RWPE2 (cell line): ENCODE measurements around the gene DLG4.

Experiments used
- ATAC-seq: fragments of 200-7000 bp; cut with Tn5 transposase; 3 replicates; pipeline ENCODE4 v1.9.1; 2021; ENCODE audit warnings: low read depth
- DNase-seq: peaks from one replicate; pipeline ENCODE4 v3.0.0-alpha.2; 2020; ENCODE audit warnings: low spot score
- H3K27ac ChIP-seq: fragments of 450-650 bp; 2 replicates; pipeline ENCODE4 v1.5.1; 2017; ENCODE audit warnings: mild to moderate bottlenecking; ENCODE audit not compliant: poor library complexity, severe bottlenecking
- H3K27me3 ChIP-seq: fragments of 250-450 bp; sonication (Bioruptor Pico); 2 replicates; pipeline ENCODE4 v1.5.1; 2021; ENCODE audit warnings: mild to moderate bottlenecking, moderate library complexity; ENCODE audit not compliant: insufficient read depth, poor library complexity, severe bottlenecking
- H3K36me3 ChIP-seq: fragments of 250-450 bp; sonication (Bioruptor Pico); 2 replicates; pipeline ENCODE4 v1.5.1; 2020; ENCODE audit warnings: low read depth, mild to moderate bottlenecking, moderate library complexity
- H3K4me1 ChIP-seq: fragments of 250-450 bp; sonication (Bioruptor Pico); 2 replicates; pipeline ENCODE4 v1.5.1; 2021; ENCODE audit warnings: mild to moderate bottlenecking, moderate library complexity; ENCODE audit not compliant: insufficient read depth, poor library complexity, severe bottlenecking
- H3K4me3 ChIP-seq: fragments of 250-450 bp; sonication (Bioruptor Pico); 2 replicates; pipeline ENCODE4 v1.5.1; 2021; ENCODE audit warnings: mild to moderate bottlenecking, moderate library complexity; ENCODE audit not compliant: severe bottlenecking
- H3K9me3 ChIP-seq: fragments of 250-450 bp; sonication (Bioruptor Pico); 2 replicates; pipeline ENCODE4 v1.5.1; 2021; ENCODE audit warnings: mild to moderate bottlenecking, moderate library complexity; ENCODE audit not compliant: severe bottlenecking
- TF ChIP-seq, protein P1 (sequence below): fragments of 450-650 bp; IDR thresholded peaks from one replicate; pipeline ENCODE4 v1.5.1; 2017; ENCODE audit warnings: mild to moderate bottlenecking, moderate library complexity; ENCODE audit not compliant: poor library complexity, severe bottlenecking

The DLG4 gene

DNA sequence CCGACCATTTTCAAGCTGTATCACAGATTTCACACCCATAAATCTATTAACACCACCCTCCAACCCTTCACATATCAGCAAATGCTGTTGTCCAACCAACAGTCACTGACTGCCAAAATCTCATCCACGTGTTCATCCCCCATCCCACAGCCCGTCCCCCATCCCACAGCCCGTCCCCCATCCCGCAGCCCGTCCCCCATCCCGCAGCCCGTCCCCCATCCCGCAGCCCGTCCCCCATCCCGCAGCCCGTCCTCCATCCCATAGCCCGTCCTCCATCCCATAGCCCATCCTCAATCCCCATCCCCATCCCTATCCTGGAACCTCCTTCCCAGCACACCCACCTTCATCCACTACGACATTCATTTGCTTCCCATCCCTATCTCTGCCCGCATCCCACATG is 14.1 kb downstream of the DLG4 start:
- TF ChIP-seq, protein P1, sequence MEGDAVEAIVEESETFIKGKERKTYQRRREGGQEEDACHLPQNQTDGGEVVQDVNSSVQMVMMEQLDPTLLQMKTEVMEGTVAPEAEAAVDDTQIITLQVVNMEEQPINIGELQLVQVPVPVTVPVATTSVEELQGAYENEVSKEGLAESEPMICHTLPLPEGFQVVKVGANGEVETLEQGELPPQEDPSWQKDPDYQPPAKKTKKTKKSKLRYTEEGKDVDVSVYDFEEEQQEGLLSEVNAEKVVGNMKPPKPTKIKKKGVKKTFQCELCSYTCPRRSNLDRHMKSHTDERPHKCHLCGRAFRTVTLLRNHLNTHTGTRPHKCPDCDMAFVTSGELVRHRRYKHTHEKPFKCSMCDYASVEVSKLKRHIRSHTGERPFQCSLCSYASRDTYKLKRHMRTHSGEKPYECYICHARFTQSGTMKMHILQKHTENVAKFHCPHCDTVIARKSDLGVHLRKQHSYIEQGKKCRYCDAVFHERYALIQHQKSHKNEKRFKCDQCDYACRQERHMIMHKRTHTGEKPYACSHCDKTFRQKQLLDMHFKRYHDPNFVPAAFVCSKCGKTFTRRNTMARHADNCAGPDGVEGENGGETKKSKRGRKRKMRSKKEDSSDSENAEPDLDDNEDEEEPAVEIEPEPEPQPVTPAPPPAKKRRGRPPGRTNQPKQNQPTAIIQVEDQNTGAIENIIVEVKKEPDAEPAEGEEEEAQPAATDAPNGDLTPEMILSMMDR = no peak
- Histone ChIP-seq H3K4me1 (no peaks in the 10 kb centered on the region), H3K4me3 (no peak overlapping the region), H3K27ac (no peak overlapping the region), H3K27me3 (no peaks in the 10 kb centered on the region), H3K36me3 (peaks cover 22% of the 10 kb centered on the region), H3K9me3 (no peaks in the 10 kb centered on the region)
- DNase-seq = no peak
- no peak for ATAC-seq

GRCh38 chr17:7204828-7205461 is 14.7 kb downstream of the DLG4 start:
- Histone ChIP-seq H3K9me3 (no peaks in the 10 kb centered on the region), H3K4me1 (no peaks in the 10 kb centered on the region), H3K4me3 (peak overlapping the region; percentile 11), H3K27ac (no peak overlapping the region), H3K27me3 (no peaks in the 10 kb centered on the region), H3K36me3 (peaks cover 22% of the 10 kb centered on the region)
- ATAC-seq (peak; percentile 25; the same call in 1 of the 3 replicates), DNase-seq (no peak)
- TF ChIP-seq, protein P1 = no peak

DNA sequence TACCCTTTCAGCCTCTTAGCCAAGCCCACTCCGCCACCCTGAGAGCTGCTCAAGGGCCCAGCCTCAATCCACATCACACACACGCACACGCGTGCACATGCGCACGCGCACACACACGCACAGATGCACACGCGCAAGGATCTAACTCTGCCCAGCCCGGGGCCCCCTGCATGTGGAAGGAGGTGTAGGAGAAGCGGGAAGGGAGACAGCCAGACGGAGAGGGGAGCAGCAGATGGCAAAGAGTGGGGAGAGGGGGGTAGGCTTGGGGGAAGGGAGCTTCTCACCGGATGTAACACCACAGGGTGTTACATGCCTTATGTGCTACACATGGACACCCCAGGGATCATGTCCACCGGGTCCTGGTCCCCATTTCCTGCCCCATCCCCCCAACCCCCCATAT is 15.3 kb downstream of the DLG4 start:
- Histone ChIP-seq H3K9me3 (no peaks in the 10 kb centered on the region), H3K36me3 (peaks cover 22% of the 10 kb centered on the region), H3K4me3 (no peak overlapping the region), H3K27me3 (no peaks in the 10 kb centered on the region), H3K27ac (no peak overlapping the region), H3K4me1 (no peaks in the 10 kb centered on the region)
- TF ChIP-seq, protein P1 = no peak
- DNase-seq = no peak
- ATAC-seq = no peak

- no peak overlapping the region for H3K27ac ChIP-seq
- H3K36me3 ChIP-seq = peaks cover 22% of the 10 kb centered on the region
- no peaks in the 10 kb centered on the region for H3K4me1 ChIP-seq
- H3K9me3 ChIP-seq = no peaks in the 10 kb centered on the region
- TF ChIP-seq, protein P1 = no peak
- H3K27me3 ChIP-seq = no peaks in the 10 kb centered on the region
- no peak overlapping the region for H3K4me3 ChIP-seq
- DNase-seq = no peak
- ATAC-seq = no peak
Measured at GRCh38 chr17:7203391-7203790, 16.2 kb downstream of the DLG4 start.

DNA sequence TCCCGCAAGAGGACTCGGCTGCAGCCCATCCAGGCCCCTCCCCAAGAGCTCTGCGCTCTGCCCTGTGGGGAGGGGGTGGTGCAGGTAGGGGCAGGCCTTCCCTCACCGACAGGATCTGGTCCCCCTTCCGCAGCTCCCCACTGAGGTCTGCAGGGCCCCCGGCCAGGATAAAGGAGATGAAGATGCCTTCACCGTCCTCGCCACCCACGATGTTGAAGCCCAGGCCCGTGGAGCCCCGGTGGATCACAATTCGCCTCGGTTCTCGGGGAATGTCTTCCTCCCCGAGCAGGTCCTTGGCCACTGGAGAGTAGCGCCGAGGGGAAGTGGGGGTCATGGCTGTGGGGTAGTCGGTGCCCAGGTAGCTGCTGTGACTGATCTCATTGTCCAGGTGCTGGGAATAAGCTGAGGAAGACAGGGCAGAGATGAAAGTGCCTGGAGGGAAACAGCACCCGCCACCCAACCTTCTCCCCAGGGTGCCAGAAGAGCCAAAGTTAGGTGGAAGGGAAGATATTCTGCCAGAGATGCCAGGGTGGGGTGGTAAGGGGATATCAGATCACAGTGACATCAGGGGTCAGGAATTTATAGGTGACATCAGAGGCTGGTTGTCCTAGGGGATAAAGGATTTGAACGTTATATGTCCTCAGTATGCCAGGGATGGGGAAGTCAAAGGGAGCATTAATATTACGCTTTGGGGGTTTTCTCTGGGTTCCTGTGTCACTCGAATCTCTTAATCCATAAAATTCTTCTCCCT is 22.8 kb downstream of the DLG4 start:
- TF ChIP-seq, protein P1 = no peak
- Histone ChIP-seq H3K27me3 (no peaks in the 10 kb centered on the region), H3K9me3 (no peaks in the 10 kb centered on the region), H3K4me3 (no peak overlapping the region), H3K36me3 (peaks cover 23% of the 10 kb centered on the region), H3K4me1 (no peaks in the 10 kb centered on the region), H3K27ac (no peak overlapping the region)
- DNase-seq = no peak
- no peak for ATAC-seq
